Activated CD4-positive, alpha-beta T cell treated with anti-CD3 and anti-CD28 coated beads, Interleukin-2, Interleukin-6, amounts not matched to agents 100 ng/mL and 50 ng/mL, durations not matched to agents 16 hours and 8 hours (primary cell): ENCODE measurements around the gene PPP3R1.
"Not testable (repeated sequence)": the region's sequence is repeated elsewhere in the genome, so short reads cannot be mapped to it uniquely, and the experiment has no call there.

Experiments
- DNase-seq: peaks from one replicate; pipeline ENCODE4 v3.0.0-alpha.2; 2020

PPP3R1 gene

DNA sequence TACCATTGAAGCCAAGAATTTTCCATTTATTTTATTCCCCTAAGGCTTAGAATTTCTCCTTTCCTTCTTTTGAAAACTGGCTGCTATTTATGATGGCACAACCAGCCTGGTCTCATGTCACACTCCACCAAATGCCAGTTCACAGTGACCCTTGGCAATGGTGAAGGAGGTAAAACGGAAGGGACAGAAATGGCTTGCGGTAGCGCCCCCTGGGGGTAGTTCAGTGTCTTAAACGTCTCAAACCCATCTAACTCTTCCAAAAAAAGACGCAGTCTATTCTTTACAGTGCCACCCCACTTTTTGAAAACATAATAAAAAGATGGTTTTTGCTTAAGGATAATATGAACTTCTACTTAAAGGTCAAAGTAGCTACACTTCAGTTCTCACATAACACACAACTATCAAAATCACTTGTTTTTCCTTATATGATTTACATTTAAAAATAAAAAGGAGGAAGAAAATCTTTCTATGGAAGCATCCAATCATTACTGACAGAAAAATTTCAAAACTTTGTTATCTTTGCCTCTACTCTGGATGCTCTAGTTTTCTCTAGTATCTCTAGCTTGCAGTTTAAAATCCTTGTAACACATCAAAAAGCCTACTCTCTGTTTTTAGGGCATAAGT, 66.7 kb downstream of the PPP3R1 start:
- DNase-seq = peak; percentile 67

DNA sequence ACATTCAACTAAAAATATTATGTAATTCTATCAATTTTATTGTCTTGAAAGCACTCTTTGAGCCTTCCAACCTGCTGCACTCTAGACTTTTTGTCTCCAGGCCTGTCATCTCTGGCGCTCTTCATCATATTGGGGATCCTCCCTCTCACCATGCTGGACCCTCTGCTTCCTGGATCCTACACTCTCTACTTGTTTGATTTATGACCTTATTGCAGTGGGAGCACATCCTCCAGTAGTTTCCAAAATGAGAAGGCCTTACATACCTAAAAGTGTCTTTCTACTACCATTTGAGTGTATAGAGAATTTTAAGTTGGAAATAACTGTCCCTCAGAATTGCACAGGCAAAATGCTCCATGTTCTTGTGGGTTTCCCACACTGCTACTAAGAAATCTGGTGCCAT, 69.4 kb downstream of the PPP3R1 start:
- DNase-seq = no peak

DNA sequence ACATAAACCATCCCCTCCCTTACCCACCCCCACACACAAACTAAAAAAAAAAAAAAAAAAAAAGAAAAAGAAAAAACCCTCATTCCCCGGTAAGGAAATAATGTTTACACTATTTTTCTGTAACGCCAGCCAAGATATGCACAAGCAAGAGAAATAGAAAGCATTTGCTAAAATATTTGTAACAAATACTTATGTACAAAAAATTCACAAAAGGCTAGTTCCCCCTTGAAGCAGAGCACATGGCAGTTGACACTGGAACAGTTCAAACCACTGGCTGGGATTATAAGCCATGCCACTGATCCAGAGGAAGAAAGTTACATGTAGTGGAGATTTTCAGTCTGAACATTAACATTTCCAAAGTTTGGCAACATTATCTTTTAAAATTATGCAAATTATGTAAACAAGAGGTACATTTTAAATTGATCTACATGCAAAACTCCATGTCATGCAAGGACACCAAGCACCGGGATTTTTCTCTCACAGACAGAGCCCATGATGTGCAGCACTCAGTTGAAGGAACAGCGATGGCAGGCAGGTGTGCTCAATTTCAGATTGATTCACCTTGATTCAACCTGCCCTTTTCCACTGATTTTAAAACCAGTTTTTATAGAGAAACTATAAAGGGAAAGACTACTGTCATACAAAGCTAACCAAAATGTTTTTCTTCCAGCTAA, 73.2 kb downstream of the PPP3R1 start:
- DNase-seq = no peak

DNA sequence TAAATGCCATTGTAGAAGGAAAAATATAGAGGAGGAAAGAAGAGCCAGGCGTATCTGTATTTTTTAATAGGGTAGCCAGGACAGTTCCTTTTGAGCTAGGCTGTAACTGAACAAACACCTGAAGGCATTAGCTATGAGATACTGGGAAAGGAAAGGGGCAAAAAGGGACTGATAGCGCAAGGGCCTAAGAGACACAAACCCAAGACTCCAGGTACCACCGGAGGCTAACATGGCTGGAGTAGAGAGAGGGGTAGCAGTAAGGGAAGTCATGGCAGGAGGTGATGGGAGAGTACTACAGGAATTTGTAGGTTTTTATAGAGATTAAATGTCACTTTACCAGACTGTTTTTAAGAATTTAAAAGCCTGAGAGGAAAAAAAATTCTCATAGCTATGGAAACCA, 73.9 kb downstream of the PPP3R1 start:
- no peak for DNase-seq

DNA sequence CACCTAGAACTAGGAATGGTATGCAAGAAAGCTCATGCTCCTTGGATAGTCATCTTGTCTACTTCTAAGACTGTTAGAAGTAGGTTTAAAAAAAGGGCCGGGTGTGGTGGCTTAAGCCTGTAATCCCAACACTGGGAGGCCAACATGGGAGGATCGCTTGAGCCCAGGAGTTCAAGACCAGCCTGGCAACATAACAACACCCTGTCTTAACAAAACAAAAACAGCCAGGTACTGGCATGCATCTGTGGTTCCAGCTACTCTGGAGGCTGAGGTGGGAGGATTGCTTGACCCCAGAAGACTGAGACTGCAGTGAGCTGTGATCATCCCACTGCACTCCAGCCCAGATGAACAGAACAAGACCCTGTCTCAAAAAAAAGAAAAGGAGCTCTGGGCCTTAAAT, 74.8 kb downstream of the PPP3R1 start:
- no peak for DNase-seq

DNA sequence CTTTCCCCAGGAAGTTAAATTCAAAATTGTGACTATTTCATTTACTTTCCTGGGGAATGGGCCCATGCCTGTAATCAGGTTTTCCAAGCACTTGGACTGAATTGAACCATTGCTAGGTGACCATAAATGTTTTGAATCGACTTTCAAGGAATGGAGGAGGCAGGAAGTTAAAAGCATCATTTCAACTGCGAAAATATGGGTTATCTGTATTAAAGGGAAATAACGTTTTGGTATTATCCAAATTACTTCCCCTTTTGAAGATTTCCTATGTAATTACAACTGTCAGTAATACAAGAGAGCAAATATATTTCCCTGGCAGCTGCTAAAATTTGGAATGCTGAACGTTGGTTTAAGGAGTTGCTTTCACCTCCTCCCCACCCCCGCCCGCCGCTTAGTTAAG, 75.7 kb downstream of the PPP3R1 start:
- no peak for DNase-seq

DNA sequence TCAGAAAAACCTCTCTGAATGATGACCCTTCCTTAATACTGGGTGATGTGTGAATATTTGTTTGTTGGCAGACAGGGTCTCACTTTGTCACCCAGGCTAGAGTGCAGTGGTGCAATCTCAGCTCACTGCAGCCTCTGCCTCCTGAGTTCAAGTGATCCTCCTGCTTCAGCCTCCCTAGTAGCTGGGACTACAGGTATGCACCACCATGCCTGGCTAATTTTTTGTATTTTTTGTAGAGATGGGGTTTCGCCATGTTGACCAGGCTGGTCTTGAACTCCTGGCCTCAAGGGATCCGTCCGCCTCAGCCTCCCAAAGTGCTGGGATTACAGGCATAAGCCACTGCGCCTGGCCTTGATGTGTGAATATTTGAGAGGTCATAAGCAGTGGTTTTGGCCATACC, 77.1 kb downstream of the PPP3R1 start:
- DNase-seq = not testable (repeated sequence)

DNA sequence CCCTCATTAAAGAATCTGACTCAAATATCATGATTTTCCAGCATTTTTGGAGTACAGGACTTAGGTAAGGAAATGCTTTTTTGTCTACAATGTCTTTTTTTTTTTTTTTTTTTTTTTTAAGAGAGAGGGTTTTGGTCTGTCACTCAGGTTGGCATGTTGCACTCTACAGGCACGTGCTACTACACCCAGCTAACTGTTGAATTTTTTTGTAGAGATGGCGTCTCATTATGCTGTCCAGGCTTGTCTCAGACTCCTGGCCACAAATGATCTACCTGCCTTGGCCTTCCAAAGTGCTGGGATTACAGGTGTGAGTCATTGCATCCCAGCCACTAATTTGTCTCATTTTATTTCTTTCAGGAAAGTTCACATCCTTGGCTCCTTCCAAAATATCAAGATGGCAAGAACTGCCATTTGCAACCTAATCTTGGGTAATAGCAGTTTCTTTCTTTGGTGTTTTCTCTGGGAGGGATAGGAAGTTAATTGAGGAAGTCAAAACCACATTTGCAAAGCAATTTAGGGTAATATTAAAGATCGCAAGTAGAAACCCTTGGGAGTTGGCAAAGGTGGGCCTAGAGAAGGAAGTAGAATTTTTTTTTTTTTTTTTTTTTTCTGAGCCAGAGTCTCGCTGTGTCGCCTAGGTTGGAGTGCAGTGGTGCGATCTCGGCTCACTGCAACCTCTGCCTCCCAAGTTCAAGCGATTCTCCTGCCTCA, 79.2 kb downstream of the PPP3R1 start:
- no peak for DNase-seq

DNA sequence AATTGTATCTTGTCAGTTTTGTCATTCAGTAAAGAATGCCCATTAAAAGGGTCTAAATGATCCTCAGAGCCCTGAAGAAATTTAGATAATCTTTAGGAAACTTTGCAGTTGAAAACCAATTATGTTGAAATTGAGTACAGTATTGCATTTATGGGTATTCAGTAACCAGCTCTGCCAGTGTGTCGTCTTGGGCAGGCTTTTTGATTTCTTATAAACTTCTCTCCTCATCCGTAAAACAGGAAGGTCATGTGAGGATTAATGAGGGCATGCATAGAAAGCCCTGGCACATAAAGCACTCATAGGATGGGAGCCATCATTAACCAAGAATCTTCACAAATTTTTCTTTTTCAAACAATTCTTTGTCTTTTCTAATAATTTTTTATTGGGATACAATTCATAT, 79.8 kb downstream of the PPP3R1 start:
- no peak for DNase-seq

DNA sequence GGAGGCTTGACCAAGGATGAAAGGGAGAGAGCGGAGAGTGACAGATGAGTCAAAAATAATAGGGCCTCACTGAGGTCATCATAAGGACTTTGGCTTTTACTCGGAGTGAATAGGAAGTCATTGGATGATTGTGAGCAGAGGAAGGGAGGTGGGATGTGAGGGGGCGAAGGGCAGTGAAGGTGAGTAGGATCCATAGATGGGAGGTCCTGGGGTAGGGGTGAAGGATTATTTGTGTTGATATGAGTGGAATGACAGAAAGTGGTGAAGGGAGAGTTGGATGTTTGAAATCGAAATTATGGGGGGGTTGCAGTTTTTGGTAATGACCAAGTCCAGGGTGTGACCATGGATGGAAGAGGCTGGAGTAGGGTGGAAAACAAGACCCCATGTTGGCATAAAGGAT, 80.6 kb downstream of the PPP3R1 start:
- no peak for DNase-seq

DNA sequence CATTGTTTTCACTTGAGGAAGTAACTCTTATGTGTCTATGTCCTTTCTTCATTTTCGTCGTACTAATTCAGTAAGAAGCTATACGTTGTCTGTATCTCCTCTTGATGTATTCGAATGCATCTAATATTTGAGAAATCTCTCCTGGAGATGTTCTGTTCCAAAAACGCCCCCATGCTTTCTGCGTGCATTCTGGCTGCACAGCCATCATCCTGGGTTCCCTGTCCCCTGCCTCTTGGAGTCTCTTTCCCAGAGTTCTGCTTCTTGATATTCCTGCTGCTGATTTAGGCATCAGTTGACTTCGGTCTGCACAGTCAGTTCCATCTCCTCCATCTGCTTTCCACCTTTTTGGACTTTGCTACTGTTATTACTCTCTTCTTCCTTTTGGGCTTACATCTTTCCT, 81.2 kb downstream of the PPP3R1 start:
- no peak for DNase-seq

DNA sequence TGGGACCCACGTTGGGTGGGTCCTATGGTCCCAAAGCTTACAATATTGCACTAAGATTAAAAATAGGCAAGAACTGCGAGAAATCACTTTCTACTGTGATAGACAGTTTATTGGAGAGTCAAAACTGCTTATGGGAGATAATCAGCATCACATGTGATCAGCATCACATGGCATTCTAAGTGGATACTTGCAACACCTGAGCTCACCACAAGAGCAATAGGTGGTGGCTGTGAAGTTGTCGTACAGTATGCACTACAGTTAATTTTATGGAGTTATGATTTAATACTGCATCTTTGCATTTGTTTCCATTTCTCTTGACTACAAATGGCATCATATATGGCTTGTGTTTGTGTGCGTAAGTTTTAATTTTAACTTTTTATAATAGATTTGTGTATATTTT, 83.0 kb downstream of the PPP3R1 start:
- no peak for DNase-seq

DNA sequence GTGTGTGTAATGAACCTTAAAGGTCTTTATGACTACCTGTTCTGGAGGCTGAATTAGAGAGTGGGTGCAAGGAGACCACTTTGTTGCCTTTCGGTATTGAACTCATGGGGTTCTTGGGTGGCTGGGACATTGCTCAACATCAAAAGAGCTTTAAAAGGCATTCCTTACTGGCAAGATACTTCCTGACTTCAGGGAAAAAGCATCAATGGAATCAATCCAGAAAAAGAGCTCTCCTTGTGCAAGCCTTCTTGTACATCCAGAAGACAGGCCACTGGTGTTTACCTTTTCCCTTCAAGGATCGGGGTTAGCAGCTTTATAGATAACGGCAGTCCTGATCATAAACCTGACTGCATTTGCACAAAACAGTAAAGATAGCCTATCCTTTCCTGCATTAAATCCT, 85.1 kb downstream of the PPP3R1 start:
- no peak for DNase-seq

DNA sequence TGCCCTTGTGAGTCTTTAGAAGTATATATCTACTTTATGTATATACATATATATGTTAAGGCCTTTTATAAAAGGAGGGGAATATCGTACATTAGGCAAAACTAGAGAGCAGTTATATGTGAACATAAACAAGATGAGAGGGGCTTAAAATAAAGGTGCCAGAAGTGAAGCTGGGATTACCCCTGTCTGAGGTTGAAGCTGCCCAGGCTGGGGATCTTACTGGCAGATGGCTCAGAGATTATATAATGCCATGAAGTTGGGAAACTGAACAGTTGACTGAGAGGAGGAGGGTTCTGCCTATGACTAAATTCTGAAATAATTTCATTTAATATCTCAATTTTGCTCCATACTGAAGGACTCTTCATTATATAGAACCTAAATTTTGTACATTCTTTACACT, 88.7 kb downstream of the PPP3R1 start:
- DNase-seq = no peak

DNA sequence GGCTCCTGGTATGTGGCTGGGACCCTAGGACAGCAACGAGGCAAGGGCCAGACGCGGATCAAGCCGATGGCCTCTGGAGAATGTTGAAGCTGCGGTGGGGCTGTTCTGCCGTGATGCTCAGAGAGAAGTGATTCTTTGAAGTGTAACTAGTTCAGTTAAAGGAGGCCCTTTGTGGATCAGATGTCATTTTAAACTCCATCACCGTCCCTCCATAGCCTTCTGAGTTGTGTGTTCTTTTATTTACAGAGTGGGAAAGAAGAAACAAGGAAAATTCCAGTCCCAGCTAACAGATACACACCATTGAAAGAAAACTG, 94.2 kb downstream of the PPP3R1 start:
- no peak for DNase-seq

DNA sequence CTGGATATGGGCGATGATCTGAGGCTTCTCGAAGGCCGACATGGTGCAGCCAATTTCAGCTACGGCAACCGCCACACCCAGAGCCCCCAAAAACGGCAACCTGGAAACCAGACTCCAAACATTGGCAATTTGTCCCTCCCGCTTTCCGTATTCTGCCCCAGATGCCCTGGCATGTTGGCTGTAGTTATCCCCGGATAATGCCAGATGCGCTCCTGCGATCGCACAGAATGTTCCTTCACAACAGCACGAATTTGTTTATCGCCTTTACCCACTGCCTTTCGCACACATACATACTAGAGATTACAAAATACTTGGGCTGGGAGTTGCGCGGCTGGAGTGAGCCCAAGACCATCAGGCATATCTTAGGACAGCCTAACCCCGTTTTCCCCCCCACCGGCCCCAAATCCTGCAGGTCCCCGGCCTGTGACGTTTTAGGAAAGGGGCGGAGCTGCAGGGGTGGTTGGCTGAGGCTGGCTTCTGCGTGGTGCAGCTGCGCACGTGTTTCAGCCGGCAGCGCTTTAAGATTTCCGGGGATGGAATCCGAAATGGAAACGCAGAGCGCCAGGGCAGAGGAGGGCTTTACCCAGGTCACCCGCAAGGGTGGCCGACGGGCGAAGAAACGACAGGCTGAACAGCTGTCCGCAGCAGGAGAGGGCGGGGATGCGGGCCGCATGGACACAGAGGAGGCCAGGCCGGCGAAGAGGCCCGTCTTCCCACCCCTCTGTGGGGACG, 94.8 kb downstream of the PPP3R1 start, which contains the start of gene PNO1:
Gene PNO1 (plus strand): TSS at position 487 of the 732 bp plus-strand sequence. CDS start 47 bp downstream, at position 534.
- DNase-seq = peak; percentile 97

DNA sequence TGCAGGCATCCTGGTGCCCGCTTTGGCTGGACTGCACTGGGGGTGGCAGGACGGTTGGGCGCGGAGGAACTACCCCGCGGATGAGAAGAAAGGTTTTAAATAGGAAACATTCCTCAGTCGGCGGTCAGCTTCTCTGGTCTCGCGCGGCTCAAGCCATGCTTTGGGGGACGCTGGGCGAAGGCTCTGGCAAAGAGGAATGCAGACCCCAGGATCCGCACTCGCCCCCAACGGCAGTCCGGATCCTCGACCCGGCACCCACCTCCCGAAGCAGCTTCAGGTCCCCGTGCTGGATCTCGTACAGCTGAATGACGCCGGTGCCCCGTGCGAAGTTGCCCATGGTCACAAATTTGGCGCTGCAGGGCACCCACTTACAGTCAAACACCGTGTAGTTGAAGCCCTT, 95.3 kb downstream of the PPP3R1 start:
- no peak for DNase-seq

DNA sequence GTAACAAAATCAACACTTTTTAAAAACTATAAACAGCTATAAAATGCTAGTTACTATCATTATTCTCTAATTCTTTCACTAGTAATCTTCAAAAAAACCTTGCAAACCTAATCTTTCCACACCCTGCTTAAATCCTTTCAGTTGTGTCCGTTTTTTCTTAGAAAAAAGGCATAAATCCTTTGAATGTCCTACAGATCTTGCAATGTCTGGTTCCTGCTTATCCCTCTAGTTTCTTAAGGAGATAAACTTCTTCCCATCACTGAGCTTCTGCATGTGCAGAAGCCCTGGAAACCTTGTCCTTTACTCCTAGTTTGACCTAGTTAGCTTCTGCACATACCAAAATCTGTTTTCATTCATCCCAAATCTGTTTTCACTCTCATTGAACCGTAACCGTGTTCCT, 95.9 kb downstream of the PPP3R1 start:
- DNase-seq = no peak

DNA sequence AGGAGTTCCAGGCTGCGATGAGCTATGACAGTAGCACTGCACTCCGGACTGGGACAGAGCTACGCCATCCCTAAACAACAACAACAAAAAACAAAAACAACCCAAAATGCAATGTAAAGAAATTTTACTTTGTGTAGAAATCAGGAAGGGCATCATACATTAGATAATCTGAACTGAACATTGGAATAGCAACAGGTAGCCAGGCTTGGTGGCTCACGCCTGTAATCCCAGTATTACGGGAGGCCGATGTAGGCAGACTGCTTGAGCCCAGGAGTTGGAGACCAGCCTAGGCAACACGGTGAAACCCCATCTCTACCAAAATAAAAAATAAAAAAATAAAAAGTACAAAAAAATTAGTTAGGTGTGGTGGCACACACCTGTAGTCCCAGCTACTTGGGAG, 96.7 kb downstream of the PPP3R1 start:
- DNase-seq = no peak

DNA sequence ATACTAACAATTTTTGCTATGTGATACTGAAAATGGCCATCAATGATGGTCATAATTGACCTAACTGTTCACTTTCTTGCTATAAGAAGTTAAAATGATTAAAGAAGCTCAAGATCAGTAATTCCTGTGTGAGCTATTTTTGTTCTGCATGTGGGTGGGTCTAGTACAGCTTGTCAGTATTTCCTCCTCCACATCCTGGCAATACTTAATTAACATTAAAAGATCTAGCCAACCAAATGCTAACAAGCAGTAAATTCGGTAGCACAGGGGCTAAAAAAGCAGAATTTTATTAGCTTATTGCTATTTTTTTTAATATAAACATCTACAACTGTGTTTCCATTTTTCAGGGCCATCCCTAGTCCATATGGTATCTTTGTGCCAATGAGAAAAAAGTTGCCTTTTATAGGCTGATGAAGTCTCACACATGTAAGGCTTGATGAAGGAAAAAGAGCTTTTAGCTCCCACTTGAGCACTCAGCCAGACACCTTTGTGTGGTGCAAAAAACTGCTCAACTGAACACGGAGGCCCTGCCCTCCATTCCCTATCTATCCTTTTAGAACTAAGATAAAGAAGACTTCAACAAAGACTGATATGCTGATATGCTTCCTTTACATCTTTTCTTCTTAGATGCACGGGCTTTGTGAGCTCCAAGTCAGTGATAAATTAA, 99.5 kb downstream of the PPP3R1 start:
- no peak for DNase-seq

DNA sequence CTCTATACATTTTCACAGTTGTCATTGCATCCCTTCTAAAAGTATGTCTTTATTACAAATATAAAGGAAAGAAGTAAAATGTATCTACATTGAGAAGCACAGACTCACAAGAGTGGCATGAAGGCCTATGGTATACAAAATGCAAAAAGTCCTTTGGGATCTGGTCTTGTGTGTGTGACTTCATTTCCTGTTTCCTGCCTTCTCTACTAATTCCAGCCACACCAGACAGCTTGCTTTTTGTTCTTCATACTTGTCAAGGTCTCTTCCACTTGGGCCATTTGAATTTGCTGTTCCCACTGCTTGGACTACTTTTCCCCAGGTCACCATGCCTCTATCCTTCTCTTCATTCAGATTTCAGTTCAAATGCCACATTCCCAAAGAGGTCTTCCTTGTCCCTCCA, 101.3 kb downstream of the PPP3R1 start:
- no peak for DNase-seq

DNA sequence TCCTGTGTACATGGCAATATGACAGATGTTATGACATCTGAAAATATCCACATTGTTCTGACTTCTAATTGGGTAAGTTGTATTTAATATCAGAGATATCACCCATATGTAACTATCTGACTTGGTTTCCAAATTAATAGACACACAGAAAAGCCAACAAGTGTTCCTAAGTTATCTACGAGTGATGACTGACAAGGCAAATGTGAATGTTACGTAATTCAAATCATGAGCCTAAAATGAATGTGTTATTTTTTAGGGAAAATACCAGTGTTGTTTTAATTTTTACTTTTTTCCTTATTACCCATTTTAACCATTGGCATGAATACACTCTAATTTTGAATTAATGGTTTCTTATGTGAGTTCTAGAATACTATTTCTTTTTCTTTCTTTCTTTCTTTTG, 110.5 kb downstream of the PPP3R1 start:
- DNase-seq = no peak
